ENCODE results near the gene IGSF9. TPM values are rescaled to one million over a fixed set of nuclear protein-coding genes. Genes with fewer than 3 reads are reported as not detected.

Gene IGSF9
- total and polyA plus RNA-seq, 4 donors: 0.50 to 4.9 (median 2.7) TPM

DNA sequence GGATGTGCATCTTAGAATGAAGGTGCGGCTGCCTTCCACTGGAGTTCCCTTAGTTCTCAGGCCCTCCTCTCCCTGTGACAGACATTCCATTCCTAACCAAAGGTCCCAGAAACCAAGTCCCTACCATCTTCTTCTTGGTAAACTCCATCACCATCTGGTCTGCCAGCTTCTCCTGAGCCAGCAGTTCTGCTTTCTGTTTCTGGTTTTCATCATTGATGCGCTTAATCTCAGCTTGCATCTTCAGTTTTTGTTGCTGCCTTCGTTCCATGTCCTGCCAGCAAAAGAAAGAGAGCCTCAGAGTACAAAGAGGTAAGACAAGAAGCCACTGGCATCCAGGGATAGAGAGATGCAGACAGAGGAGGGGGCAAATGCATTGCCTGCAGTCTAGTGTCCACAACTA lies 65.0 kb downstream of the IGSF9 start:
- no peak for DNase-seq (ENCODE audit: low read depth in 4 of 6, low spot score in 6 of 6)
- H3K27me3 ChIP-seq (ENCODE audit: control insufficient read depth, insufficient read depth, low read length): no peaks in the 10 kb centered on the region
- no peak overlapping the region for H3K27ac ChIP-seq (ENCODE audit: low read depth, low read length)
- H3K36me3 ChIP-seq (ENCODE audit: control insufficient read depth, insufficient read depth, low read length): no peaks in the 10 kb centered on the region
- H3K9me3 ChIP-seq (ENCODE audit: control insufficient read depth, insufficient read depth, low read length): no peaks in the 10 kb centered on the region
- H3K4me1 ChIP-seq (ENCODE audit: control insufficient read depth, insufficient read depth, low read length): no peaks in the 10 kb centered on the region
- no peak overlapping the region for H3K4me3 ChIP-seq (ENCODE audit: low read depth, low read length)
- WGBS (ENCODE audit: insufficient coverage): 75% methylated on average over 3 of the region's 3 CpGs

DNA sequence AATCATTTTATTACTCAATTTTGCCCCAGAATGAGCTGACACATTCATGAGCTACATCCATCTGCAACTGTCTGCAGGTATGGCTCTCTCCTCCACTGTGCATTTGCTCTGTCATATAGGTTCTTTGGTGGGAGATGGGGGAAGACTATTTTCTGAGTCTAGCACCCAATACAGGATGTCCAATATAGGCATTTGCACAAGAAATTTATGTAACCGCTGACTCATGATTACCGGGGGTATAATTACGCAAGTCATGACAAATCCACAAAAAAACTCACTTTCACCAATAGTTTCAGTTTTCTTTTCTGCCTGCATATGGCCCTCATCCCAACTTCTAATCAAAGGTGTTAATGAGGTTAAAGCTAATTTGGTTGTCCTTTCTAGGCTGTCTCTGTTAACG lies 65.4 kb downstream of the IGSF9 start:
- 63% methylated on average over 1 of the region's 4 CpGs for WGBS (ENCODE audit: insufficient coverage)
- no peaks in the 10 kb centered on the region for H3K36me3 ChIP-seq (ENCODE audit: control insufficient read depth, insufficient read depth, low read length)
- no peaks in the 10 kb centered on the region for H3K27me3 ChIP-seq (ENCODE audit: control insufficient read depth, insufficient read depth, low read length)
- H3K4me1 ChIP-seq (ENCODE audit: control insufficient read depth, insufficient read depth, low read length): no peaks in the 10 kb centered on the region
- H3K27ac ChIP-seq (ENCODE audit: low read depth, low read length): no peak overlapping the region
- DNase-seq (ENCODE audit: low read depth in 4 of 6, low spot score in 6 of 6): no peak
- no peaks in the 10 kb centered on the region for H3K9me3 ChIP-seq (ENCODE audit: control insufficient read depth, insufficient read depth, low read length)
- H3K4me3 ChIP-seq (ENCODE audit: low read depth, low read length): no peak overlapping the region

DNA sequence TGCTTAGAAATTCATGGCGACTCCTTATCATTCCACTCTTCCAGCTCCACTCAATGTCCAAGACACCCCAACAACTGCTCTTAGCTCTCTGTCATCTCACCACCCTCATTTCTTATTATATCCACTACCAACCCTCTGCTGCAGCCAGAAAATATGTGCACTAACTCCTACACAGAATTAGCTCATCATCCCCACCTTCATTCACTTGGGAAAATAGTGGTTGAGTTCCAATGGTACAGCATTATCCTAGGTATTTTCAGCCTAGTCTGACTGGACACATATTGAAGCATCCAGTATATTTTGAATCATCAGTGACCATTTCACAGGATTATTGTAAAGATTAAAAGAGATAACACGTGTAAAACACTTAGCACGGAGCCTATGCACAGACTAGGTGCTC lies 66.3 kb downstream of the IGSF9 start:
- Histone ChIP-seq H3K9me3 (ENCODE audit: control insufficient read depth, insufficient read depth, low read length) (no peaks in the 10 kb centered on the region), H3K27me3 (ENCODE audit: control insufficient read depth, insufficient read depth, low read length) (no peaks in the 10 kb centered on the region), H3K4me3 (ENCODE audit: low read depth, low read length) (no peak overlapping the region), H3K36me3 (ENCODE audit: control insufficient read depth, insufficient read depth, low read length) (no peaks in the 10 kb centered on the region), H3K4me1 (ENCODE audit: control insufficient read depth, insufficient read depth, low read length) (no peaks in the 10 kb centered on the region), H3K27ac (ENCODE audit: low read depth, low read length) (no peak overlapping the region)
- DNase-seq (ENCODE audit: low read depth in 4 of 6, low spot score in 6 of 6): no peak
- 100% methylated on average over 1 of the region's 3 CpGs for WGBS (ENCODE audit: insufficient coverage)

DNA sequence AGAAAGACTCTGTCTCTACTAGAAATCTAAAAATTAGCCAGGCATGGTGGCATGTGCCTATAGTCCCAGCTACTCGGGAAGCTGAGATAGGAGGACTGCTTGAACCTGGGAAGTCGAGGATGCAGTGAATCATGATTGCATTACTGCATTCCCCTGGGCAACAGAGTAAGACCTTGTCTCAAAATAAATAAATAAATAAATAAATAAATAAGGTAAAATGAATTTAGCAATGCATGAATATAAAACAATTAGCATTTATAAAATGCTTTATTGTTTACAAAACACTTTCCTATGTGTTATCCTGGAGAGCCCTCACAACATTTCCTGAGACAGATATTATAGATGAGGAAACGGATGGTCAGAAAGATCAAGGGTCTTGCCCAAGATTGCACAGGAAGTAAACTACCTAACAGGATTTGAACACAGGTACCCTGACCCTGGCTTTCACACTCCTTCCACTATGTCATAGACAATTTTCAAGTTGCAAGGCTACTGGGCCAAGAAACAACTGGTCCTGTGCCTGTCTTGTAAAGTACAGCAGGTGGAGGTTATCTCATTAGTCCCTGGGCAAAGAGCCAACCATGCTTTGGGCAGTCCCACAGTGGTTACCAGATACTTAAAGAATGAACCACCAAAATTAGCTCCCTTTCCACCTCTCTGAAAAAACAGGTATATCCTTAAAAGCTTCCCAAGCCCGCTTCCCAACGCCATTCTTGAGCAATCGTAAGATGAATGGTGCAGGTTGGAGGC lies 67.5 kb downstream of the IGSF9 start:
- Histone ChIP-seq H3K27ac (ENCODE audit: low read depth, low read length) (no peak overlapping the region), H3K4me3 (ENCODE audit: low read depth, low read length) (no peak overlapping the region), H3K27me3 (ENCODE audit: control insufficient read depth, insufficient read depth, low read length) (no peaks in the 10 kb centered on the region), H3K4me1 (ENCODE audit: control insufficient read depth, insufficient read depth, low read length) (no peaks in the 10 kb centered on the region), H3K9me3 (ENCODE audit: control insufficient read depth, insufficient read depth, low read length) (no peaks in the 10 kb centered on the region), H3K36me3 (ENCODE audit: control insufficient read depth, insufficient read depth, low read length) (no peaks in the 10 kb centered on the region)
- DNase-seq (ENCODE audit: low read depth in 4 of 6, low spot score in 6 of 6): no peak
- WGBS (ENCODE audit: insufficient coverage): 100% methylated on average over 2 of the region's 6 CpGs

Small RNA genes lying within 50 kb of the gene (small RNA-seq; reads per million reads assigned to genes)
- not detected for gene MIR4259 (ENCODE audit: low replicate concordance)

Other genes starting within 250 kb of the IGSF9 start
- not detected for gene CRP, start 231.0 kb downstream of the IGSF9 start, total RNA-seq
- gene CRP, start 231.0 kb downstream of the IGSF9 start, polyA plus RNA-seq (ENCODE audit: insufficient read length in 2 of 2): not detected
- 10 to 100 TPM; 11.8 to 30.5 TPM for gene DUSP23, start 164.7 kb downstream of the IGSF9 start, total RNA-seq
- 10 to 100 TPM; 21.3 to 24.9 TPM for gene DUSP23, start 164.7 kb downstream of the IGSF9 start, polyA plus RNA-seq (ENCODE audit: insufficient read length in 2 of 2)
- gene FCRL6, start 143.3 kb downstream of the IGSF9 start, total RNA-seq: under 1 TPM in 1 of 2 donors, not detected in 1; 0.20 TPM
- gene FCRL6, start 143.3 kb downstream of the IGSF9 start, polyA plus RNA-seq (ENCODE audit: insufficient read length in 2 of 2): not detected
- under 1 TPM; 0.17 to 0.40 TPM for gene SLAMF8, start 118.7 kb downstream of the IGSF9 start, total RNA-seq
- gene SLAMF8, start 118.7 kb downstream of the IGSF9 start, polyA plus RNA-seq (ENCODE audit: insufficient read length in 2 of 2): not detected
- under 1 TPM in 1 of 2 donors, not detected in 1; 0.22 TPM for gene VSIG8, start 83.0 kb downstream of the IGSF9 start, total RNA-seq
- under 1 TPM; 0.09 to 0.27 TPM for gene VSIG8, start 83.0 kb downstream of the IGSF9 start, polyA plus RNA-seq (ENCODE audit: insufficient read length in 2 of 2)
- 1 to 10 TPM; 1.3 to 9.2 TPM for gene CFAP45, start 45.4 kb downstream of the IGSF9 start, total RNA-seq
- gene CFAP45, start 45.4 kb downstream of the IGSF9 start, polyA plus RNA-seq (ENCODE audit: insufficient read length in 2 of 2): 10 to 100 TPM in 1 of 2 donors, 1 to 10 TPM in 1; 9.8 to 11.7 TPM
- 10 to 100 TPM; 75.1 to 85.4 TPM for gene TAGLN2, start 20.1 kb downstream of the IGSF9 start, total RNA-seq
- gene TAGLN2, start 20.1 kb downstream of the IGSF9 start, polyA plus RNA-seq (ENCODE audit: insufficient read length in 2 of 2): 100 to 1,000 TPM in 1 of 2 donors, 10 to 100 TPM in 1; 93.0 to 101 TPM
- not detected for gene SLAMF9, start 8.6 kb upstream of the IGSF9 start, total RNA-seq
- not detected for gene SLAMF9, start 8.6 kb upstream of the IGSF9 start, polyA plus RNA-seq (ENCODE audit: insufficient read length in 2 of 2)
- gene PIGM, start 86.4 kb upstream of the IGSF9 start, total RNA-seq: 10 to 100 TPM in 1 of 2 donors, 1 to 10 TPM in 1; 8.8 to 10.5 TPM
- gene PIGM, start 86.4 kb upstream of the IGSF9 start, polyA plus RNA-seq (ENCODE audit: insufficient read length in 2 of 2): 10 to 100 TPM; 14.0 to 19.2 TPM
- gene KCNJ10, start 124.5 kb upstream of the IGSF9 start, total RNA-seq: 10 to 100 TPM; 14.9 to 17.1 TPM
- gene KCNJ10, start 124.5 kb upstream of the IGSF9 start, polyA plus RNA-seq (ENCODE audit: insufficient read length in 2 of 2): 10 to 100 TPM; 68.5 to 81.6 TPM
- 1 to 10 TPM; 2.3 to 5.1 TPM for gene KCNJ9, start 135.9 kb upstream of the IGSF9 start, total RNA-seq
- 10 to 100 TPM; 10.4 to 11.2 TPM for gene KCNJ9, start 135.9 kb upstream of the IGSF9 start, polyA plus RNA-seq (ENCODE audit: insufficient read length in 2 of 2)
- gene IGSF8, start 153.0 kb upstream of the IGSF9 start, total RNA-seq: 10 to 100 TPM; 38.5 to 50.2 TPM
- 10 to 100 TPM; 74.5 to 80.3 TPM for gene IGSF8, start 153.0 kb upstream of the IGSF9 start, polyA plus RNA-seq (ENCODE audit: insufficient read length in 2 of 2)
- 1,000 to 10,000 TPM in 1 of 2 donors, 100 to 1,000 TPM in 1; 281 to 2,060 TPM for gene ATP1A2, start 170.1 kb upstream of the IGSF9 start, total RNA-seq
- 100 to 1,000 TPM; 440 to 692 TPM for gene ATP1A2, start 170.1 kb upstream of the IGSF9 start, polyA plus RNA-seq (ENCODE audit: insufficient read length in 2 of 2)
- gene ATP1A4, start 206.0 kb upstream of the IGSF9 start, total RNA-seq: under 1 TPM; 0.10 to 0.50 TPM
- 1 to 10 TPM; 2.1 to 2.6 TPM for gene ATP1A4, start 206.0 kb upstream of the IGSF9 start, polyA plus RNA-seq (ENCODE audit: insufficient read length in 2 of 2)
- gene CASQ1, start 245.0 kb upstream of the IGSF9 start, total RNA-seq: 1 to 10 TPM in 1 of 2 donors, under 1 TPM in 1; 0.99 to 1.3 TPM
- gene CASQ1, start 245.0 kb upstream of the IGSF9 start, polyA plus RNA-seq (ENCODE audit: insufficient read length in 2 of 2): 1 to 10 TPM; 1.4 to 4.6 TPM